IMR-90 (cell line): ENCODE data around the gene PROZ. TPM values are rescaled to one million over a fixed set of nuclear protein-coding genes. Genes with fewer than 3 reads are reported as not detected.

Experiments used
- ATAC-seq: fragments of 200-7000 bp; cut with Tn5 transposase; 2 replicates; pipeline ENCODE4 v1.9.1; 2020; ENCODE audit warnings: low read depth, mild to moderate bottlenecking, moderate library complexity
- BruUV-seq: library from RNA; stranded (reverse); fragments of 400-500 nt; replicated peaks from 2 replicates; lab custom pipeline; 2021; lab: Mats Ljungman, UMichigan
- CTCF ChIA-PET: fragments of 300-600 bp; formaldehyde crosslinking; extraction: SDS; loops from one replicate; lab custom pipeline; 2021; ENCODE audit warnings: antibody characterized with exemption; lab: Yijun Ruan, JAX
- POLR2A ChIA-PET: fragments of 300-600 bp; sonication (Branson Sonifier 250); formaldehyde crosslinking; loops from one replicate; lab custom pipeline; 2022; ENCODE audit warnings: antibody characterized with exemption; ENCODE audit not compliant: unreplicated experiment; lab: Charles Lee
- DNase-seq: peaks from one replicate; pipeline ENCODE4 v3.0.0; 2013
- H2AFZ ChIP-seq: replicated peaks from 2 replicates; pipeline ENCODE3; 2013; ENCODE audit warnings: low read length, mild to moderate bottlenecking; ENCODE audit not compliant: poor library complexity
- H2AK5ac ChIP-seq: 2 replicates; pipeline ENCODE4 v1.6.1; 2013; ENCODE audit warnings: low read depth, low read length, inconsistent platforms
- H2AK9ac ChIP-seq: replicated peaks from 2 replicates; pipeline ENCODE3; 2013; ENCODE audit warnings: mild to moderate bottlenecking, low read depth, low read length, moderate library complexity; ENCODE audit not compliant: poor library complexity
- H2BK120ac ChIP-seq: 2 replicates; pipeline ENCODE4 v1.6.1; 2013; ENCODE audit warnings: low read depth, low read length, inconsistent platforms
- H2BK15ac ChIP-seq: 3 replicates; pipeline ENCODE4 v1.6.1; 2013; ENCODE audit warnings: low read depth, low read length, inconsistent platforms
- H2BK20ac ChIP-seq: 2 replicates; pipeline ENCODE4 v1.6.1; 2013; ENCODE audit warnings: low read depth, mild to moderate bottlenecking, inconsistent platforms, low read length, moderate library complexity
- H2BK5ac ChIP-seq: 2 replicates; pipeline ENCODE4 v1.6.1; 2013; ENCODE audit warnings: mild to moderate bottlenecking, low read depth, low read length, inconsistent platforms; ENCODE audit not compliant: poor library complexity, severe bottlenecking
- H3K14ac ChIP-seq: replicated peaks from 2 replicates; pipeline ENCODE4 v1.6.1; 2013; ENCODE audit warnings: low read depth, low read length, inconsistent platforms
- H3K18ac ChIP-seq: 2 replicates; pipeline ENCODE4 v1.6.1; 2013; ENCODE audit warnings: low read depth, low read length, control low read depth
- H3K23ac ChIP-seq: 2 replicates; pipeline ENCODE4 v1.6.1; 2013; ENCODE audit warnings: low read depth, low read length, inconsistent platforms
- H3K27ac ChIP-seq: 2 replicates; pipeline ENCODE4 v1.5.1; 2013; ENCODE audit warnings: mild to moderate bottlenecking, control low read depth, low read length; ENCODE audit not compliant: insufficient read depth
- H3K27me3 ChIP-seq: 2 replicates; pipeline ENCODE4 v1.6.1; 2013; ENCODE audit warnings: low read length; ENCODE audit not compliant: control insufficient read depth, insufficient read depth
- H3K36me3 ChIP-seq: 2 replicates; pipeline ENCODE4 v1.6.1; 2013; ENCODE audit warnings: low read length, mixed read lengths; ENCODE audit not compliant: control insufficient read depth, insufficient read depth
- H3K4ac ChIP-seq: 2 replicates; pipeline ENCODE4 v1.6.1; 2013; ENCODE audit warnings: low read depth, low read length, inconsistent platforms
- H3K4me1 ChIP-seq: 2 replicates; pipeline ENCODE4 v1.6.1; 2013; ENCODE audit warnings: low read length, mixed read lengths; ENCODE audit not compliant: control insufficient read depth, insufficient read depth
- H3K4me2 ChIP-seq: 2 replicates; pipeline ENCODE4 v1.6.1; 2013; ENCODE audit warnings: low read depth, mild to moderate bottlenecking, control low read depth, low read length, moderate library complexity
- H3K4me3 ChIP-seq: 2 replicates; pipeline ENCODE4 v1.5.1; 2013; ENCODE audit warnings: low read depth, mild to moderate bottlenecking, control low read depth, low read length, moderate library complexity; ENCODE audit not compliant: insufficient read depth
- H3K56ac ChIP-seq: 2 replicates; pipeline ENCODE4 v1.6.1; 2013; ENCODE audit warnings: low read length, inconsistent platforms; ENCODE audit not compliant: insufficient read depth; ENCODE audit errors: extremely low read depth
- H3K79me1 ChIP-seq, 2 experiments: 2 replicates each; pipeline ENCODE4 v1.6.1; 2013; ENCODE audit warnings: low read length in 2 of 2, inconsistent platforms in 1 of 2, low read depth in 1 of 2
- H3K9ac ChIP-seq: 2 replicates; pipeline ENCODE4 v1.6.1; 2013; ENCODE audit warnings: low read depth, low read length, control low read depth
- H3K9me1 ChIP-seq: 2 replicates; pipeline ENCODE4 v1.6.1; 2013; ENCODE audit warnings: low read length, inconsistent platforms; ENCODE audit not compliant: insufficient read depth
- H3K9me3 ChIP-seq: 2 replicates; pipeline ENCODE4 v1.6.1; 2013; ENCODE audit warnings: low read length; ENCODE audit not compliant: control insufficient read depth, insufficient read depth
- H4K20me1 ChIP-seq: 2 replicates; pipeline ENCODE4 v1.6.1; 2013; ENCODE audit warnings: low read length, inconsistent platforms; ENCODE audit not compliant: insufficient read depth
- H4K5ac ChIP-seq: 2 replicates; pipeline ENCODE4 v1.6.1; 2013; ENCODE audit warnings: mild to moderate bottlenecking, low read depth, low read length, control low read depth
- H4K8ac ChIP-seq, 2 experiments: 2 replicates each; pipeline ENCODE4 v1.6.1; 2013; ENCODE audit warnings: low read depth in 2 of 2, low read length in 2 of 2, control low read depth in 1 of 2, inconsistent platforms in 1 of 2
- H4K91ac ChIP-seq: 2 replicates; pipeline ENCODE4 v1.6.1; 2013; ENCODE audit warnings: low read depth, low read length, inconsistent platforms; ENCODE audit not compliant: insufficient read depth
- BHLHE40 ChIP-seq: fragments of 150-350 bp; IDR thresholded peaks from 2 replicates; pipeline ENCODE4 v1.6.1; 2016; ENCODE audit warnings: mild to moderate bottlenecking, low read depth, low read length
- CEBPB ChIP-seq: IDR thresholded peaks from 2 replicates; pipeline ENCODE4 v1.6.1; 2012; ENCODE audit warnings: low read depth, low read length, improper control_type of control experiment
- MAFK ChIP-seq: IDR thresholded peaks from 2 replicates; pipeline ENCODE4 v1.6.1; 2012; ENCODE audit warnings: low read depth, low read length, improper control_type of control experiment
- MXI1 ChIP-seq: IDR thresholded peaks from 2 replicates; pipeline ENCODE4 v1.6.1; 2012; ENCODE audit warnings: low read depth, mild to moderate bottlenecking, low read length, moderate library complexity, borderline replicate concordance
- RAD21 ChIP-seq: IDR thresholded peaks from 2 replicates; pipeline ENCODE4 v1.6.1; 2012; ENCODE audit warnings: low read length, improper control_type of control experiment
- RFX5 ChIP-seq: IDR thresholded peaks from 2 replicates; pipeline ENCODE4 v1.8.0; 2012; ENCODE audit warnings: low read depth, mild to moderate bottlenecking, low read length, moderate library complexity
- SMC3 ChIP-seq: fragments of 150-350 bp; IDR thresholded peaks from 2 replicates; pipeline ENCODE4 v1.6.1; 2016; ENCODE audit warnings: low read depth, mild to moderate bottlenecking, antibody characterized with exemption, low read length, moderate library complexity
- WGBS, 2 experiments: methylation state at CpG; one replicate each; pipeline versions ENCODE4 v1.1.5 to v1.1.7; 2013; ENCODE audit warnings: missing lambda C conversion rate in 2 of 2; ENCODE audit not compliant: insufficient read length in 1 of 2; ENCODE audit errors: extremely low coverage in 2 of 2; 5-methylcytosine and 5-hydroxymethylcytosine counted together
- dilution Hi-C: fragments of 300-500 bp; cut with HindIII; formaldehyde crosslinking; loops from one replicate; pipeline ENCODE4 v1.14.3; 2018; ENCODE audit warnings: low sequenced_read_pairs; ENCODE audit not compliant: unreplicated experiment
- in situ Hi-C: fragments of 300-500 bp; cut with MboI; formaldehyde crosslinking; loops from 3 replicates; pipeline ENCODE4 v1.14.3; 2019; ENCODE audit warnings: low sequenced_read_pairs, inconsistent platforms, mixed read lengths
- intact Hi-C: fragments of 100-400 bp; cut with micrococcal nuclease; formaldehyde crosslinking; loops from 2 replicates; pipeline ENCODE4 v1.10.0; 2022
- polyA plus RNA-seq, 3 experiments: library from polyadenylated mRNA; depleted of rRNA; stranded (reverse); fragments of >200 nt; gene quantifications; 2 replicates each; pipeline ENCODE4 v1.2.3, GENCODE V29; 2012; ENCODE audit warnings: low replicate concordance in 1 of 3
- total RNA-seq: library from RNA; depleted of rRNA; stranded (reverse); fragments of >200 nt; gene quantifications from 2 replicates; pipeline ENCODE4 v1.2.3, GENCODE V29; 2012
- TF ChIP-seq, protein P1 (sequence below): fragments of 150-350 bp; IDR thresholded peaks from 2 replicates; pipeline ENCODE4 v1.6.1; 2016; ENCODE audit warnings: low read depth, mild to moderate bottlenecking, low read length, moderate library complexity, borderline replicate concordance
- TF ChIP-seq, protein P2 (sequence below): fragments of 150-350 bp; IDR thresholded peaks from 2 replicates; pipeline ENCODE4 v1.6.1; 2017; ENCODE audit warnings: mild to moderate bottlenecking, antibody characterized with exemption, low read length, low read depth

The PROZ gene
- total and polyA plus RNA-seq, 2 of the 4 experiments (the other 2 are of a cell fraction): not detected

DNA sequence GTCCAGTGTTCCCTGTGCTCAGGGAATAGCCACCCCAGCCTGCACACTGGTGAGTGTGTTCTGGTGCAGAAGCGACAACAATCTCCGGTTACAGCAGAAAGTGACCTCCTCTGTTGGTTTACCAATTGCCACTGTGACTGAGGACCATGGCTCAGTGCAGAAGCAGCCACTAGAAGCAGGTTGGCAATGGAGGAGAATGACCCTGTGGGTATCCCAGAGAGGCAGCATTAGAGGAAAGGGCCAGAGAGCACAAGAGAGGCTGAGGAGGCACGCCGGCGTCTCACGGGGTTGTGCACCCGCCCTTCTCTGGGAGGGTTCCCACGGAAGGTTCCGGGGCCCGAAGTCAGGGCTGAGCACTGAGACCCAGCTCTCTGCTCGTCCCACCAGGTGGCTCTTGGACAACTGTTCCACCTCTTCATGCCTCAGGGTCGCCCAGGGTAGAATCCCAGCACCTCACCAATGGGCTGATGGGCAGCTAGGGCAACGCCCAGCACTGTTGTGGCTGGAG, 14.0 kb downstream of the PROZ start (continued):
- TF ChIP-seq, protein P1, sequence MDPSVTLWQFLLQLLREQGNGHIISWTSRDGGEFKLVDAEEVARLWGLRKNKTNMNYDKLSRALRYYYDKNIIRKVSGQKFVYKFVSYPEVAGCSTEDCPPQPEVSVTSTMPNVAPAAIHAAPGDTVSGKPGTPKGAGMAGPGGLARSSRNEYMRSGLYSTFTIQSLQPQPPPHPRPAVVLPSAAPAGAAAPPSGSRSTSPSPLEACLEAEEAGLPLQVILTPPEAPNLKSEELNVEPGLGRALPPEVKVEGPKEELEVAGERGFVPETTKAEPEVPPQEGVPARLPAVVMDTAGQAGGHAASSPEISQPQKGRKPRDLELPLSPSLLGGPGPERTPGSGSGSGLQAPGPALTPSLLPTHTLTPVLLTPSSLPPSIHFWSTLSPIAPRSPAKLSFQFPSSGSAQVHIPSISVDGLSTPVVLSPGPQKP: no peak
- TF ChIP-seq MAFK (no peak), RFX5 (no peak), CEBPB (no peak), SMC3 (no peak)

DNA sequence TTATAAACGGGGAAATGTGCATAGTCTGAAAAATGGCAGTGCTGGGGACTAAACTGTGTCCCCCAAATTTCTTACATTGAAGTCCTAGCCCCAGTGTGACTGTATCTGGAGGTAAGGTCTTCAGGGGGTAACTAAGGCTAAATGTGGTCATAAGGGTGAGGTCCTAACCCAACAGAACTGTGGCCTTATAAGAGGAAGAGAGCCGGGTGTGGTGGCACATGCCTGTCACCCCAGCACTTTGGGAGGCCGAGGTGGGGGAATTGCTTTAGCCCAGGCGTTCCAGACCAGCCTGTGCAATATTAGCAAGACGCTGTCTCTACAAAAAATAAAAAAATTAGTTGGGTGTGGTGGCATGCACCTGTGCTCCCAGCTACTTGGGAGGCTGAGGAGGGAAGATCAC, 17.8 kb downstream of the PROZ start:
- Histone ChIP-seq H4K91ac (peak overlapping the region; percentile 71), H2AK5ac (peak overlapping the region; percentile 92; the same call in 1 of the 2 replicates), H4K20me1 (no peaks in the 10 kb centered on the region), H3K27ac (no peak overlapping the region), H4K8ac (peak overlapping the region; percentile 86 to 87; a peak in 2 of 4 replicates), H3K9ac (no peak overlapping the region), H3K9me3 (no peaks in the 10 kb centered on the region), H2AFZ (no peak overlapping the region), H3K14ac (peak overlapping the region; percentile 30; the same call in 1 of the 2 replicates), H3K18ac (no peak overlapping the region), H3K56ac (no peak overlapping the region), H3K4ac (peak overlapping the region; percentile 76; the same call in 1 of the 2 replicates), H2BK5ac (peak overlapping the region; percentile 79), H3K4me3 (no peak overlapping the region), H3K4me1 (peaks cover 22% of the 10 kb centered on the region), H2BK20ac (no peak overlapping the region), H3K36me3 (peaks cover 58% of the 10 kb centered on the region), H2BK120ac (peak overlapping the region; percentile 72; the same call in 1 of the 2 replicates), H3K9me1 (peaks cover 20% of the 10 kb centered on the region), H3K4me2 (no peak overlapping the region), H4K5ac (no peak overlapping the region), H3K23ac (no peak overlapping the region), H2AK9ac (no peak overlapping the region), H3K79me1 (peaks cover 17 to 56% of the 10 kb centered on the region in 2 experiments; a peak in 3 of 4 replicates), H2BK15ac (no peak overlapping the region), H3K27me3 (no peaks in the 10 kb centered on the region)
- 80% methylated on average over 1 of the region's 5 CpGs; no CpG with 5 or more reads in 1 of the 2 experiments for WGBS, 2 experiments
- no TSS peak for BruUV-seq
- dilution Hi-C loops (no loop called here), in situ Hi-C loops (no loop called here), intact Hi-C loops (no loop called here)
- CTCF ChIA-PET: no interaction called here
- ATAC-seq (no peak), DNase-seq (no peak)
- POLR2A ChIA-PET: no interaction called here
- TF ChIP-seq SMC3 (no peak), BHLHE40 (no peak), MXI1 (no peak), RAD21 (no peak), MAFK (no peak)
- TF ChIP-seq, protein P2, sequence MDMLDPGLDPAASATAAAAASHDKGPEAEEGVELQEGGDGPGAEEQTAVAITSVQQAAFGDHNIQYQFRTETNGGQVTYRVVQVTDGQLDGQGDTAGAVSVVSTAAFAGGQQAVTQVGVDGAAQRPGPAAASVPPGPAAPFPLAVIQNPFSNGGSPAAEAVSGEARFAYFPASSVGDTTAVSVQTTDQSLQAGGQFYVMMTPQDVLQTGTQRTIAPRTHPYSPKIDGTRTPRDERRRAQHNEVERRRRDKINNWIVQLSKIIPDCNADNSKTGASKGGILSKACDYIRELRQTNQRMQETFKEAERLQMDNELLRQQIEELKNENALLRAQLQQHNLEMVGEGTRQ: no peak
